AG09309 (cell line): ENCODE results near the gene DYDC2.

Experiments
- DNase-seq: peaks from one replicate; pipeline ENCODE4 v3.0.0-alpha.2; 2010; ENCODE audit warnings: low read depth
- H3K4me3 ChIP-seq: 2 replicates; pipeline ENCODE4 v1.5.1; 2011; ENCODE audit warnings: mild to moderate bottlenecking, low read depth, low read length, moderate library complexity; ENCODE audit not compliant: control insufficient read depth
- TF ChIP-seq, protein P1 (sequence below): IDR thresholded peaks from 2 replicates; pipeline ENCODE4 v1.5.1; 2011; ENCODE audit warnings: mild to moderate bottlenecking, low read depth, low read length, inconsistent platforms; ENCODE audit not compliant: insufficient read depth, control insufficient read depth; ENCODE audit errors: missing control alignments

Gene DYDC2

DNA sequence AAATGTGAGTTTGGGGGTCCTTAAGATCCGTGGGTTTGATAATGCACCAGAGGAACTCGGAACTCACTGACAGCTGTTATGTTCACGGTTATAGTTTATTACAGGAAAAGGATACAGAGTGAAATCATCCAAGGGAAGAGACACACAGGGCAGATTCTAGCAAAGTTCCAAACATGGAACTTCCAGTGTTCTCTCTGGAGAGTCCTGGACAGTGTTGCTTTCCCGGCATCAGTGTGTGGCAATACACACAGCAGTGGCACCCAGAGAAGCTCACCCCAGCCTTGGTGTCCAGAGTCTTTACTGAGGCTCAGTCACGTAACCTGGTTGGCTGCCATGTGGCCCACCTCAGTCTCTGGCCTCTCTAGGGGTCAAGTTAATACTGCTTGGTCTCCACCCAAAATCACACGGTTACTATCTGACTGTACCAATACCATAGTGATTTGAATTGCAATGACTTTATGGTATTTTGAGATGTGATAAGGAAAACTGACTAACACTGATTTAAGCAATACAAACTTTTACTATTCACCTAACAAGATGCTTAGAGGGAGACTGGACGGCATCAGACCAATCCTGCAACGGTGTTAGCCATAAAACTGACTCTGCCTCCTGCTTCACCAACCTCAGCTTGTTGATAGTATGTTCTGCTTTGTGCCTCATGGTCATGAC, 43.7 kb downstream of the DYDC2 start:
- no peak for DNase-seq
- TF ChIP-seq, protein P1, sequence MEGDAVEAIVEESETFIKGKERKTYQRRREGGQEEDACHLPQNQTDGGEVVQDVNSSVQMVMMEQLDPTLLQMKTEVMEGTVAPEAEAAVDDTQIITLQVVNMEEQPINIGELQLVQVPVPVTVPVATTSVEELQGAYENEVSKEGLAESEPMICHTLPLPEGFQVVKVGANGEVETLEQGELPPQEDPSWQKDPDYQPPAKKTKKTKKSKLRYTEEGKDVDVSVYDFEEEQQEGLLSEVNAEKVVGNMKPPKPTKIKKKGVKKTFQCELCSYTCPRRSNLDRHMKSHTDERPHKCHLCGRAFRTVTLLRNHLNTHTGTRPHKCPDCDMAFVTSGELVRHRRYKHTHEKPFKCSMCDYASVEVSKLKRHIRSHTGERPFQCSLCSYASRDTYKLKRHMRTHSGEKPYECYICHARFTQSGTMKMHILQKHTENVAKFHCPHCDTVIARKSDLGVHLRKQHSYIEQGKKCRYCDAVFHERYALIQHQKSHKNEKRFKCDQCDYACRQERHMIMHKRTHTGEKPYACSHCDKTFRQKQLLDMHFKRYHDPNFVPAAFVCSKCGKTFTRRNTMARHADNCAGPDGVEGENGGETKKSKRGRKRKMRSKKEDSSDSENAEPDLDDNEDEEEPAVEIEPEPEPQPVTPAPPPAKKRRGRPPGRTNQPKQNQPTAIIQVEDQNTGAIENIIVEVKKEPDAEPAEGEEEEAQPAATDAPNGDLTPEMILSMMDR: no peak
- no peak overlapping the region for H3K4me3 ChIP-seq

DNA sequence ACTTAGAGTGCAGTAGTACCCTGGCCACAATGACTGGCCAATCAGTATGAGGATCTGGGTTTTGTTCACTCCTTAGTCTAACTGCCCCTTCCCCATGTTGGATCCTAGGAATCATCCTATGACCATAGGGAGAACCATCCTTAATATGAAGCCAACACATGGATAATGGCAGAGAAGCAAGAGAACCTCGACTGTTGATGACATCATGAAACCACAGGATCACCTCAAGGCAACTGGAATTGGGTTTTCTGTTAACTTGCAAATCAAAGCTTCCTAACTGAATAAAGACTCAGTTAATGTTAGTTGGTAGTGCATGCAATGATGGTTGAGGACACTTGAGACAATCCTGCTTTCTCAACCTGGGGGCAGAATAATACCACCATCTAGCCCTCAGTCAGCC, 48.5 kb downstream of the DYDC2 start:
- TF ChIP-seq, protein P1: no peak
- H3K4me3 ChIP-seq: no peak overlapping the region
- no peak for DNase-seq

DNA sequence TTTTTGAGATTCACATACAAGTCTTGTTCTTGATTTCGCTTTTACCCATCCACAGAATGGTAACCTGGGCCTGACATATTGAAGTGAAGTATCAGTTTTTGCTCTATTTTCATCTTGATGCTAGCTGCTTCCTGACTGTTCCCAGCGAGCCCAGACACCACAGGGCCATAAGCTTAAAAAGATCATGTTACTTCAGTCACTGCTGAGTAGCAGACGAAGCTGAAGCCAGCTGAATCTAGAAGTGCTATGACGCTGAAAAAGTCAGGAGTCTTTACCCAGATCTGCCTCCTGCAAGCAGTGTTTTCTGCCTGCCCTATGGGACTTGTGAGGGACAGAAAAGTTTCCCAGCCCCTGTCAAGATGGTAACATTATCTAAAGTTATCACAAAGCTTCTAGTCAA, 49.0 kb downstream of the DYDC2 start:
- DNase-seq: no peak
- no peak overlapping the region for H3K4me3 ChIP-seq
- TF ChIP-seq, protein P1: no peak

DNA sequence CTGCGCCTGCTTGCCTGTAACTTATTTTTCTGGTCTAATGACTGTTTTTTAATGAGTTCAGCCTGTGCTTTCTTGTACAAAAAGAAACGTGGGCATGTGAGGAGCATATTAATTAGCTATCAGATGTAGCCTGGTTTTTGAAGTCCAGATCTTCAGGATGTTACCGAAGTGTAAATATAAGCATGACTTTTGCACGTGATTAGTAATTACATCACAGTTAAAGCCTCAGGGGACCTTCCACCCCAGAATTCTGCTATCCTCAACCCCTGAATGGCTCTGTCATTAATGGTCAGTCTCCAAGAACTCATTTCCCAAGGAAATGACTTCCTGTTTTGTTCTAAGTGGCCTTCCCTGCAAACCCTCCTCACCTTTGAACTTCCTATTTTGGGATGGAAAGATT, 49.6 kb downstream of the DYDC2 start:
- no peak for DNase-seq
- TF ChIP-seq, protein P1: no peak
- H3K4me3 ChIP-seq: no peak overlapping the region

DNA sequence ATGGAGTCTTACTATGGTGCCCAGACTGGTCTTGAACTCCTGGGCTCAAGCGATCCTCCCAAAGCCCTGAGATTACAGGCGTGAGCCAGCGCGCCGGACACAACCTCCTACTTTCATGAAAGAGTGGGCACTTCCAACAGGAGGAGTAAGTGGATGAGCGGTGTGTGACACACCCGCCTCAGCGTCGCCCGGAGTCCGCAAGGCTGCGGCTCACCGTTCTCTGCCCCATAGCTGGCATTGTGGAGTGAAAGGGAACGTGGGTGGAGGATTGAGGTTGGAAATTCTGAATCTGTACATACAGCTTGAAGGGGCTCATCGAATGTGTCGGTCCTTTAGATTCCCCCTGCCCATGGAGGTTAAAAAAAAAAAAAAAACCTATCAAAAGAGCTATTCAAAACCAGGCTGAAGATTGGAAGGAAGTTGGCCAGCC, 51.2 kb downstream of the DYDC2 start:
- TF ChIP-seq, protein P1: no peak
- no peak overlapping the region for H3K4me3 ChIP-seq
- DNase-seq: no peak

DNA sequence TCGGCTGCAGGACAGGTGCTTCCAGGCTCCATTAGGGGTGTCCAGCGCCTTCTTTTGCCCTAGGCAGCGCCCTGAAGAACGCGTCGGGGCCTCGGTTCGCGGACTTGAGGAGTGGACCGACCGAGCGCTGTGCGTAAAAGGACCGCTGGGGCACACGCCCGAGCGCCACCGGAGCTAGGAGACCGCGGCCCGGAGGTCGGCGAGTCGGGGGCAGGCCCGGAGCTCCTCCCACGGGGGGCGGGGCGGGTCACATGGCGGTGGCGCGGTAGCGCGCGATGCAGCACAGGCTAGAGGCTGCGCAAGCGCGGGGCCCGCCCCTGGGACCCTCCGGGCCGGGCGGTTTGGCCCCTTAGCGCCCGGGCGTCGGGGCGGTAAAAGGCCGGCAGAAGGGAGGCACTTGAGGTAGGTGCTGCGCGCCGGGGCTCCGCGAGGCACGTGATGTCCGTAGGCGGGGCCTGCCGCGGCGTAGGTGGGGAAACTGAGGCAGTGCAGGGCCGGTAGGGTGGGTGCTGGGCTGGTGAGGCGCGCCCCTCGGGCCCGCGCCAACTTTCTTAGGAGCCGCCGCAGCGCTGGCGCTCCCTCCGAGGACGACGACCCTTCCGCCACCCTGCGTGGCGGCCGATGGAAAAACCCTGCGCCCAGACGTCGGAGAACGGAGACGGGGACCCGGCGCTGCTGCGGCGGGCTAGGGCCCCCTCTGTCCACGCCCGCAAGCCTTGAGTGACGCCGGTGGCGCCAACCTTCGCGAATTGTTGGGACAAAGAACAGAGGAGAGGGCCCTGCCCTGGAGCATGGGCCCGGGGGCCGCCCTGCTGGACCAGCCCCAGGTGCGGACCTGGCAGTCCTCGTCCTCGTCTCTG, 51.9 kb downstream of the DYDC2 start, which contains the start of gene PRXL2A:
TSS of gene PRXL2A (plus strand) at position 310 of the 860 bp plus-strand sequence. CDS start 11,917 bp downstream, outside the sequence.
- DNase-seq: no peak
- TF ChIP-seq, protein P1: no peak
- H3K4me3 ChIP-seq: no peak within 1 kb of the TSS
